DND-41 (cell line): ENCODE results near the gene HAP1.

Experiments used
- ATAC-seq: fragments of 200-7000 bp; cut with Tn5 transposase; 3 replicates; pipeline ENCODE4 v1.9.1; 2021; ENCODE audit warnings: low read depth; ENCODE audit not compliant: insufficient read depth
- DNase-seq: peaks from one replicate; pipeline ENCODE4 v3.0.0-alpha.2; 2020
- H2AFZ ChIP-seq: 2 replicates; pipeline ENCODE4 v1.6.0; 2012; ENCODE audit warnings: low read depth, low read length
- H3K27ac ChIP-seq: 2 replicates; pipeline ENCODE4 v1.5.1; 2012; ENCODE audit warnings: low read length, inconsistent platforms
- H3K27me3 ChIP-seq: fragments of 200-600 bp; sonication (generic); 2 replicates; pipeline ENCODE4 v1.6.0; 2012; ENCODE audit warnings: low read length, mild to moderate bottlenecking, inconsistent platforms; ENCODE audit not compliant: insufficient read depth, poor library complexity
- H3K36me3 ChIP-seq: 2 replicates; pipeline ENCODE4 v1.5.1; 2012; ENCODE audit warnings: low read length, inconsistent platforms; ENCODE audit not compliant: insufficient read depth
- H3K4me1 ChIP-seq: 2 replicates; pipeline ENCODE4 v1.5.1; 2012; ENCODE audit warnings: mild to moderate bottlenecking, low read length; ENCODE audit not compliant: insufficient read depth
- H3K4me2 ChIP-seq: 2 replicates; pipeline ENCODE4 v1.6.0; 2012; ENCODE audit warnings: mild to moderate bottlenecking, moderate library complexity, low read length, inconsistent platforms; ENCODE audit not compliant: insufficient read depth
- H3K4me3 ChIP-seq, 2 experiments: fragments of 200-600 bp in 1 of 2; shearing (Covaris generic) in 1 of 2; 2 replicates each; pipeline ENCODE4 v1.5.1; 2012 to 2016; ENCODE audit warnings: inconsistent platforms in 2 of 2, low read length in 2 of 2, mild to moderate bottlenecking in 2 of 2, low read depth in 1 of 2, moderate library complexity in 1 of 2
- H3K79me2 ChIP-seq: 2 replicates; pipeline ENCODE4 v1.6.0; 2012; ENCODE audit warnings: low read length, inconsistent platforms; ENCODE audit not compliant: insufficient read depth
- H3K9ac ChIP-seq: 2 replicates; pipeline ENCODE4 v1.6.0; 2012; ENCODE audit warnings: low read depth, mild to moderate bottlenecking, inconsistent platforms, low read length, moderate library complexity
- H3K9me3 ChIP-seq: 2 replicates; pipeline ENCODE4 v1.5.1; 2012; ENCODE audit warnings: low read length, moderate library complexity, mild to moderate bottlenecking, inconsistent platforms; ENCODE audit not compliant: insufficient read depth, severe bottlenecking
- H4K20me1 ChIP-seq: 2 replicates; pipeline ENCODE4 v1.6.0; 2012; ENCODE audit warnings: low read length; ENCODE audit not compliant: insufficient read depth
- EZH2 ChIP-seq: IDR thresholded peaks from 3 replicates; pipeline ENCODE4 v1.6.1; 2012; ENCODE audit warnings: borderline replicate concordance, low read depth, mild to moderate bottlenecking, moderate library complexity, low read length, inconsistent platforms; ENCODE audit not compliant: severe bottlenecking
- TF ChIP-seq, protein P1 (sequence below): IDR thresholded peaks from 2 replicates; pipeline ENCODE4 v1.5.1; 2012; ENCODE audit warnings: borderline replicate concordance, low read length, moderate library complexity, mild to moderate bottlenecking; ENCODE audit not compliant: poor library complexity, severe bottlenecking; ENCODE audit errors: extremely low read depth

Gene HAP1

DNA sequence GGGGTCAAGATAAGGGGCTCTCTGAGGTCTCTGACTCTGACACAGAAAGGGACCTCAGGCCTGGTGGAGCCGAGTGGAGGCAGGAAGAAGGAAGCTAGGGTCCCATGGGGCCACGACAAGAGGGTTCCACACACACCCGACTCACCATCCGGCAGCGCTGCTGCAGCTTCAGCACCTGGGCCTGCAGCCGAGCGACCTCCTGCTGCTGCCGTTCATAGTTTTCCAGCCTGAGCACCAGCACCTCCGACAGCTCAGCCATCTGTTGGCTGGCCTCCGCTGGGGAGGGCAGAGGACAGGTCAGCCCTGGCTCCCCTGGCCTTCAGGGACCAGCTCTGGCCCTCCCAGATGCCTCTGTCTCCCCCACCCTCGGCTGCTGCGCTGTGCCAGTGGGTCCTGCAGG lies 6.4 kb downstream of the HAP1 start:
- H4K20me1 ChIP-seq = 0 out of 2 replicates have a peak, but pooled peaks cover 2% of the 10 kb centered on the region
- H3K27me3 ChIP-seq = peaks cover 4% of the 10 kb centered on the region
- no peaks in the 10 kb centered on the region for H3K36me3 ChIP-seq
- TF ChIP-seq, protein P1, sequence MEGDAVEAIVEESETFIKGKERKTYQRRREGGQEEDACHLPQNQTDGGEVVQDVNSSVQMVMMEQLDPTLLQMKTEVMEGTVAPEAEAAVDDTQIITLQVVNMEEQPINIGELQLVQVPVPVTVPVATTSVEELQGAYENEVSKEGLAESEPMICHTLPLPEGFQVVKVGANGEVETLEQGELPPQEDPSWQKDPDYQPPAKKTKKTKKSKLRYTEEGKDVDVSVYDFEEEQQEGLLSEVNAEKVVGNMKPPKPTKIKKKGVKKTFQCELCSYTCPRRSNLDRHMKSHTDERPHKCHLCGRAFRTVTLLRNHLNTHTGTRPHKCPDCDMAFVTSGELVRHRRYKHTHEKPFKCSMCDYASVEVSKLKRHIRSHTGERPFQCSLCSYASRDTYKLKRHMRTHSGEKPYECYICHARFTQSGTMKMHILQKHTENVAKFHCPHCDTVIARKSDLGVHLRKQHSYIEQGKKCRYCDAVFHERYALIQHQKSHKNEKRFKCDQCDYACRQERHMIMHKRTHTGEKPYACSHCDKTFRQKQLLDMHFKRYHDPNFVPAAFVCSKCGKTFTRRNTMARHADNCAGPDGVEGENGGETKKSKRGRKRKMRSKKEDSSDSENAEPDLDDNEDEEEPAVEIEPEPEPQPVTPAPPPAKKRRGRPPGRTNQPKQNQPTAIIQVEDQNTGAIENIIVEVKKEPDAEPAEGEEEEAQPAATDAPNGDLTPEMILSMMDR = no peak
- no peak for TF ChIP-seq EZH2
- H3K4me2 ChIP-seq = no peak overlapping the region
- H3K4me3 ChIP-seq = no peak overlapping the region
- H3K4me1 ChIP-seq = no peaks in the 10 kb centered on the region
- no peak overlapping the region for H3K27ac ChIP-seq
- ATAC-seq (no peak), DNase-seq (no peak)
- H3K9me3 ChIP-seq = no peaks in the 10 kb centered on the region
- H3K9ac ChIP-seq = no peak overlapping the region
- H3K79me2 ChIP-seq = no peaks in the 10 kb centered on the region
- H2AFZ ChIP-seq = no peak overlapping the region

DNA sequence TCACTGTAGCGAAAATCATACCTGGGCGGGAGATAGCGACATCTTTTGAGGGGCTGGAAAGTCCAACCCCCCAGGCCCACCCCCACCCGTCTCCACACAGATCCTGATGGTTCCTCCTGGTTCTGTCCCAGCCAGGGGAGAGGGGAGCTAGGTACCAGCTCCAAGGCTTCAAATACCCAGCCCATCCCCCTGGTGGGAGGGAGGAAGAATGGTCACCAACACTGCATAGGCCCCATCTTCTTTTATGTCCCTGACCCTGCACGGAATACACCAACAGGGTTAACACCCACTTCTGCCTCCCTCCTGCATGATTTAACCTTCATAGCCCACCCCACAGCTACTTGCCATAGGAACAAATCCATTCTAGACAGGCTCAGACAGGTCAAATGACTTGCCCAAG lies 9.3 kb downstream of the HAP1 start:
- H3K4me1 ChIP-seq = no peaks in the 10 kb centered on the region
- H3K4me3 ChIP-seq = no peak overlapping the region
- H4K20me1 ChIP-seq = 0 out of 2 replicates have a peak, but pooled peaks cover 2% of the 10 kb centered on the region
- H3K4me2 ChIP-seq = no peak overlapping the region
- no peaks in the 10 kb centered on the region for H3K36me3 ChIP-seq
- DNase-seq (no peak), ATAC-seq (no peak)
- no peak overlapping the region for H3K27ac ChIP-seq
- TF ChIP-seq EZH2 = no peak
- TF ChIP-seq, protein P1 = no peak
- H3K9ac ChIP-seq = no peak overlapping the region
- no peaks in the 10 kb centered on the region for H3K27me3 ChIP-seq
- no peaks in the 10 kb centered on the region for H3K9me3 ChIP-seq
- no peaks in the 10 kb centered on the region for H3K79me2 ChIP-seq
- no peak overlapping the region for H2AFZ ChIP-seq

- Histone ChIP-seq H3K27me3 (no peaks in the 10 kb centered on the region), H3K4me1 (no peaks in the 10 kb centered on the region), H3K4me3 (no peak overlapping the region), H3K9me3 (no peaks in the 10 kb centered on the region), H3K36me3 (no peaks in the 10 kb centered on the region), H4K20me1 (0 out of 2 replicates have a peak, but pooled peaks cover 2% of the 10 kb centered on the region), H3K27ac (no peak overlapping the region), H3K4me2 (no peak overlapping the region), H2AFZ (no peak overlapping the region), H3K79me2 (no peaks in the 10 kb centered on the region), H3K9ac (no peak overlapping the region)
- no peak for ATAC-seq
- TF ChIP-seq EZH2 = no peak
- DNase-seq = no peak
Measured at GRCh38 chr17:41724476-41725050, 9.9 kb downstream of the HAP1 start.

GRCh38 chr17:41723801-41724475 lies 10.5 kb downstream of the HAP1 start:
- ATAC-seq = no peak

More at GRCh38 chr17:41723801-41724475, 10.5 kb downstream of the HAP1 start:
- TF ChIP-seq EZH2 = no peak
- TF ChIP-seq, protein P1 = no peak
- Histone ChIP-seq H3K9ac (no peak overlapping the region), H3K9me3 (no peaks in the 10 kb centered on the region), H3K4me2 (no peak overlapping the region), H4K20me1 (0 out of 2 replicates have a peak, but pooled peaks cover 2% of the 10 kb centered on the region), H3K4me1 (no peaks in the 10 kb centered on the region), H3K27ac (no peak overlapping the region), H3K79me2 (no peaks in the 10 kb centered on the region), H2AFZ (no peak overlapping the region), H3K27me3 (no peaks in the 10 kb centered on the region), H3K4me3 (no peak overlapping the region), H3K36me3 (no peaks in the 10 kb centered on the region)
- no peak for DNase-seq
